Fibroblast of peridontal ligament (primary cell): ENCODE data around the gene SNRPA.
"Not testable (repeated sequence)": the region's sequence is repeated elsewhere in the genome, so short reads cannot be mapped to it uniquely, and the experiment has no call there.

Experiments used
- DNase-seq: peaks from one replicate; pipeline ENCODE4 v3.0.0-alpha.2; 2010; ENCODE audit errors: extremely low read depth

The SNRPA gene

GRCh38 chr19:40801426-40802299 lies 50.7 kb downstream of the SNRPA start:
- DNase-seq = no peak

- DNase-seq = no peak
These were observed 51.5 kb downstream of the SNRPA start for GRCh38 chr19:40802300-40803169.

GRCh38 chr19:40803170-40803856 lies 52.3 kb downstream of the SNRPA start:
- no peak for DNase-seq

- no peak for DNase-seq
These were observed 53.1 kb downstream of the SNRPA start for GRCh38 chr19:40803857-40804782.

GRCh38 chr19:40804783-40805242 lies 53.8 kb downstream of the SNRPA start:
- no peak for DNase-seq

GRCh38 chr19:40805258-40805868 lies 54.4 kb downstream of the SNRPA start:
- DNase-seq = no peak

- peak; percentile 92 for DNase-seq
These were observed 55.6 kb downstream of the SNRPA start for GRCh38 chr19:40806423-40807146.

- DNase-seq = no peak
These were observed 56.4 kb downstream of the SNRPA start for GRCh38 chr19:40807147-40808020.

- no peak for DNase-seq
These were observed 57.0 kb downstream of the SNRPA start for GRCh38 chr19:40808021-40808325.

- no peak for DNase-seq
These were observed 57.5 kb downstream of the SNRPA start for GRCh38 chr19:40808497-40808896.

GRCh38 chr19:40809358-40810086 lies 58.5 kb downstream of the SNRPA start:
- DNase-seq = no peak

- DNase-seq = no peak
These were observed 59.2 kb downstream of the SNRPA start for GRCh38 chr19:40810160-40810559.

GRCh38 chr19:40810649-40811408 lies 59.8 kb downstream of the SNRPA start:
- peak; percentile 64 for DNase-seq

GRCh38 chr19:40811478-40812341 lies 60.7 kb downstream of the SNRPA start:
- DNase-seq = no peak

- DNase-seq = not testable (repeated sequence)
These were observed 61.6 kb downstream of the SNRPA start for GRCh38 chr19:40812571-40812970.

- DNase-seq = no peak
These were observed 62.2 kb downstream of the SNRPA start for GRCh38 chr19:40813182-40813581.
